Sigmoid colon (tissue), 4 donors: ENCODE measurements around the gene AASS.

Experiments used
- EP300 ChIP-seq, 4 donors: sonication (generic); formaldehyde crosslinking; IDR thresholded peaks; one replicate each; pipeline ENCODE4 v1.6.1; 2017; ENCODE audit warnings: antibody characterized with exemption in 4 of 4
- POLR2AphosphoS5 ChIP-seq, 4 donors: sonication (generic); formaldehyde crosslinking; IDR thresholded peaks; one replicate each; pipeline ENCODE4 v1.6.1; 2017; ENCODE audit warnings: antibody characterized with exemption in 4 of 4
- TF ChIP-seq, protein P1 (sequence below), 4 experiments: fragments of 450-650 bp in 3 of 4; fragments of 200-600 bp in 1 of 4; IDR thresholded peaks; one replicate each; pipeline ENCODE4 v1.5.1; 2016 to 2019; ENCODE audit warnings: antibody characterized with exemption in 4 of 4, mild to moderate bottlenecking in 3 of 4, moderate library complexity in 2 of 4

DNA sequence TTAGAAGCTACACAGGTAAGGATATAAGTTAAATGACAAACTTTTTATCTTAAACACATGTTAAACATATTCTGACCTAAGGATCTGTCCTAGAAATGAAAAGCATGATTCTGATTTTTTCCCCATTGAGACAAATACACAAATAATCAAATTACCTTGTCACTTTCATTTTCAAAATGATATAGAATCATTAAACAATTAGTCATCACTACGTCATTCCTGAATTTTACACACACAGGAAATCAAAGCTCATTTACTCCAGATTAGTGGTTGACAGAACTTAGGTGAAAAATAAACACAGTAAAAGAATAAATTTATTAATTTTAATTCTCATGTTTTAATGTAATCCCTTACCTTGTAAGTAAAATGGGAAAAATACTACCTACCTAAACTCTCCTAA, 89.0 kb downstream of the AASS start:
- TF ChIP-seq, protein P1, sequence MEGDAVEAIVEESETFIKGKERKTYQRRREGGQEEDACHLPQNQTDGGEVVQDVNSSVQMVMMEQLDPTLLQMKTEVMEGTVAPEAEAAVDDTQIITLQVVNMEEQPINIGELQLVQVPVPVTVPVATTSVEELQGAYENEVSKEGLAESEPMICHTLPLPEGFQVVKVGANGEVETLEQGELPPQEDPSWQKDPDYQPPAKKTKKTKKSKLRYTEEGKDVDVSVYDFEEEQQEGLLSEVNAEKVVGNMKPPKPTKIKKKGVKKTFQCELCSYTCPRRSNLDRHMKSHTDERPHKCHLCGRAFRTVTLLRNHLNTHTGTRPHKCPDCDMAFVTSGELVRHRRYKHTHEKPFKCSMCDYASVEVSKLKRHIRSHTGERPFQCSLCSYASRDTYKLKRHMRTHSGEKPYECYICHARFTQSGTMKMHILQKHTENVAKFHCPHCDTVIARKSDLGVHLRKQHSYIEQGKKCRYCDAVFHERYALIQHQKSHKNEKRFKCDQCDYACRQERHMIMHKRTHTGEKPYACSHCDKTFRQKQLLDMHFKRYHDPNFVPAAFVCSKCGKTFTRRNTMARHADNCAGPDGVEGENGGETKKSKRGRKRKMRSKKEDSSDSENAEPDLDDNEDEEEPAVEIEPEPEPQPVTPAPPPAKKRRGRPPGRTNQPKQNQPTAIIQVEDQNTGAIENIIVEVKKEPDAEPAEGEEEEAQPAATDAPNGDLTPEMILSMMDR (IDR thresholded peaks at IDR 0.05) = no peak
- TF ChIP-seq EP300 (IDR thresholded peaks at IDR 0.05) = no peak
- no peak for TF ChIP-seq POLR2AphosphoS5 (IDR thresholded peaks at IDR 0.05)
